Measurements from ENCODE around the gene TCEA2.

- no peak for TF ChIP-seq EZH2 (IDR thresholded peaks at IDR 0.05; ENCODE audit: borderline replicate concordance, low read length)
- no peak for TF ChIP-seq CTCF (conservative IDR thresholded peaks at IDR 0.05 in 1 of 2, IDR thresholded peaks at IDR 0.05 in 1 of 2; ENCODE audit: extremely low read depth in 1 of 2, insufficient read depth in 1 of 2, low read depth in 1 of 2, low read length in 2 of 2)
These were observed 4.1 kb downstream of the TCEA2 start for GRCh38 chr20:64067005-64067632.
